ENCODE results near the gene CLDN9. TPM values are rescaled to one million over a fixed set of nuclear protein-coding genes. Genes with fewer than 3 reads are reported as not detected.

Gene CLDN9
- total RNA-seq, 2 experiments from 2014 or later = not detected

- intact Hi-C loops (cut with micrococcal nuclease) = no loop called here
- DNase-seq (no peak), ATAC-seq (no peak)
- ChIA-PET CTCF (interaction anchor here (0.7 to 5.3 kb wide), 10 partner anchors 14 to 122 kb away, joined by 3 to 56 read pairs (median 6); partner anchors contain the start of genes CLDN6, HCFC1R1, THOC6 and TNFRSF12A), POLR2A (interaction anchor here (1.7 kb wide), 2 partner anchors 13 to 20 kb away, joined by 5 to 6 read pairs; partner anchors contain the start of gene TNFRSF12A)
- Mint-ChIP-seq H3K4me1 (ENCODE audit: low read depth) (peaks cover 21% of the 10 kb centered on the region), H3K9me3 (no peaks in the 10 kb centered on the region), H3K27ac (no peak overlapping the region), H3K36me3 (ENCODE audit: low read depth) (no peaks in the 10 kb centered on the region), H3K27me3 (peaks cover 7% of the 10 kb centered on the region), H3K4me3 (no peak overlapping the region)
- TF ChIP-seq, protein P1, sequence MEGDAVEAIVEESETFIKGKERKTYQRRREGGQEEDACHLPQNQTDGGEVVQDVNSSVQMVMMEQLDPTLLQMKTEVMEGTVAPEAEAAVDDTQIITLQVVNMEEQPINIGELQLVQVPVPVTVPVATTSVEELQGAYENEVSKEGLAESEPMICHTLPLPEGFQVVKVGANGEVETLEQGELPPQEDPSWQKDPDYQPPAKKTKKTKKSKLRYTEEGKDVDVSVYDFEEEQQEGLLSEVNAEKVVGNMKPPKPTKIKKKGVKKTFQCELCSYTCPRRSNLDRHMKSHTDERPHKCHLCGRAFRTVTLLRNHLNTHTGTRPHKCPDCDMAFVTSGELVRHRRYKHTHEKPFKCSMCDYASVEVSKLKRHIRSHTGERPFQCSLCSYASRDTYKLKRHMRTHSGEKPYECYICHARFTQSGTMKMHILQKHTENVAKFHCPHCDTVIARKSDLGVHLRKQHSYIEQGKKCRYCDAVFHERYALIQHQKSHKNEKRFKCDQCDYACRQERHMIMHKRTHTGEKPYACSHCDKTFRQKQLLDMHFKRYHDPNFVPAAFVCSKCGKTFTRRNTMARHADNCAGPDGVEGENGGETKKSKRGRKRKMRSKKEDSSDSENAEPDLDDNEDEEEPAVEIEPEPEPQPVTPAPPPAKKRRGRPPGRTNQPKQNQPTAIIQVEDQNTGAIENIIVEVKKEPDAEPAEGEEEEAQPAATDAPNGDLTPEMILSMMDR (IDR thresholded peaks at IDR 0.05) = no peak
Measured at GRCh38 chr16:3007059-3007956, 5.4 kb upstream of the CLDN9 start.

DNA sequence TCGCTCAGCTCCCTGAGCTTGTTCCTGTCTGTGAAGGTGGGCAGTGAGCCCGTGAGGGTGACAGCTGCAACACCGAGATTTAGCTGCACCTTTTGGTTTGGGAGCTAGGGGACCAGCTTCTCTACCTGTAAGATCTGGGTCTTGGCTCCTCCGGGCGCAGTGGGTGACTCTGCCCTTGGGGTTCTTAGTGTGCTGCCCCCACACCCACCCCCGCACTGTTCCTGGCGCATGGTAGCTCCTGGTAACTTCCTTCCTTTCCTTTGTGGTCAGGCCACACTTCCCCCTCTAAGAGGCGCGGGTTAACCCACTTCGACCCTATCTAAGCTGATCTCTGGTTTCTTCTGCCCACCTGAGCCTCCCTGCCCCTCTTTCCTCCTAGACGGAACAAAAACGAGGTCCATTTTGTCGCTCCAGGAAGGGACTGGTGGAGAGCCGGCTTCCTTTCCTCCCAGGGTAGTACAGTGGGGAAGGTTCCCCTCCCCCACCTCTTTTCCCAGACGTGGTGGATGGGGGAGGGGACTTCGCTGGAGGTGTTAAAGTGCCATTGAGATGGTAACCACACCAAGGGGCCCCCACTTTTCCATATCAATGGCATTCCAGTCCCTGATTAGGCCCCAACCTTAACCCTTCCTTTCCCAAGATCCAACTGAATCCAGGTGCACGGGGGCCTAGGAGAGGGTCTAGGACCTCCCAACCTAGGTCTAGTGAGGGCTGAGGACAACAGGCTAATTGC, 4.6 kb upstream of the CLDN9 start:
- Mint-ChIP-seq H3K4me3 (no peak overlapping the region), H3K9me3 (no peaks in the 10 kb centered on the region), H3K36me3 (ENCODE audit: low read depth) (no peaks in the 10 kb centered on the region), H3K27me3 (peaks cover 14% of the 10 kb centered on the region), H3K4me1 (ENCODE audit: low read depth) (peaks cover 21% of the 10 kb centered on the region), H3K27ac (no peak overlapping the region)
- ATAC-seq (no peak), DNase-seq (peak; percentile 28)
- intact Hi-C loops (cut with micrococcal nuclease) = no loop called here
- TF ChIP-seq, protein P1 (IDR thresholded peaks at IDR 0.05) = no peak
- POLR2A ChIA-PET = interaction anchor here (1.7 kb wide), 2 partner anchors 12 to 19 kb away, joined by 5 to 6 read pairs; partner anchors contain the start of gene TNFRSF12A
- CTCF ChIA-PET = interaction anchor here (0.7 to 5.3 kb wide), 9 partner anchors 13 to 121 kb away, joined by 3 to 56 read pairs (median 7); partner anchors contain the start of genes CLDN6, HCFC1R1, THOC6 and TNFRSF12A

DNA sequence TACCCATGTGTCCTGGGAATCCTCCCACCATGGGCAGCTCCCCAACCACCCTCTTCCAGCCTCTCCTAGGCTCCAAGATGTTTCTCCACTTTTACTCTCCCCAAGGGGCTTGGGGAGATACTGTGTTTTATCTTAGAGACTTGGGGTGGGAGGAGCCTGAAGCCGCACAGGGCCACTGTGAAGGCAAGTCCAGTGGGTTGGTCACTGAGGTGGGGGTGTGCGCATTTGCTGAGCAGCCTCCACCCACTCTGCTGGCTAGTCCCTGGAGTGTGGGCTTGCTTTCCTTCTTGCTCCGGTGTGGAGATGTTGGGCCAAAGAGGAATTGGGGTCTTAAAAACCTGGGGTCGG, 4.1 kb upstream of the CLDN9 start:
- Mint-ChIP-seq H3K27ac (no peak overlapping the region), H3K36me3 (ENCODE audit: low read depth) (no peaks in the 10 kb centered on the region), H3K4me3 (no peak overlapping the region), H3K27me3 (peaks cover 14% of the 10 kb centered on the region), H3K9me3 (no peaks in the 10 kb centered on the region), H3K4me1 (ENCODE audit: low read depth) (peaks cover 21% of the 10 kb centered on the region)
- TF ChIP-seq, protein P1 (IDR thresholded peaks at IDR 0.05) = no peak
- ChIA-PET POLR2A (interaction anchor here (1.7 kb wide), 2 partner anchors 11 to 19 kb away, joined by 5 to 6 read pairs; partner anchors contain the start of gene TNFRSF12A), CTCF (interaction anchor here (1.2 to 5.3 kb wide), 4 partner anchors 12 to 120 kb away, joined by 7 to 56 read pairs (median 10); partner anchors contain the start of genes CLDN6, HCFC1R1, THOC6 and TNFRSF12A)
- ATAC-seq (no peak), DNase-seq (no peak)
- intact Hi-C loops (cut with micrococcal nuclease) = no loop called here

DNA sequence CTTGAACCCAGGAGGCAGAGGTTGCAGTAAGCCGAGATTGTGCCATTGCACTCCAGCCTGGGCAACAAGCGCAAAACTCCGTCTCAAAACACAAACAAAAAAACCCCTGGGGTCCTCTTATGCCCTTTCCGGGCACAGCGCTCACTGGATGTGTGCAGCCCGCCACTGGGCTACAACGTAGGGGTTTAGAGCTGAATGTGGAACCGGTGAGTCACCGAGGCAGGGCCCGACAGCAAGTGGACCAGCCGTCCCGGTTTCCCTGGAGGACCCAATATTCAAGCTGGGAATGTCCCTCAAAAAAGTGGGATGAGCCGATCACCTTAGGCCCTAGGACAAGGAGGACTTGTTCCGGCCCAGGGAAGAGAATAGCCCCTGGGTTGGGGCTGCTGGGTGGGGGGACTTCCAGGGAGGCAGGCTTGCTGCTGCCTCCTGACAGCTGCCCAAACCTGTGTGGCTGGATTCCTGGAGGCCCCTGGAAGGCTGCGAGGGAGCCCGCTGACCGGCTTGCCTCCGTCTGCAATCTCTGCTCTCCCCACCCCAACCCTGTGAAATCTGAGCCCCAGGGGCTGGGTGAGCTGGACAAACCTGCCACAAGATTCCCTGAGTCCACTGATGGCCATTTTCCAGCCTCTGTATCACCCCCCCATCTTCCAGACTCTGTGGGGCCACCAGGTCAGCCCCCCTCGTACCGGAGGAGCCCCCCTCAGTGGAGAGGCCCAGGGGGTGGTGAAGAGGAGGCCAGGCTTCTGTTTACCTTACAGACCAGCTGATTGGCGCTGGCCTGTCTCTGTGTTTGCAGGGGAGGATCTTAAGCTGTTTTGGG, 2.9 kb upstream of the CLDN9 start:
- Mint-ChIP-seq H3K27me3 (peaks cover 13% of the 10 kb centered on the region), H3K4me3 (no peak overlapping the region), H3K36me3 (ENCODE audit: low read depth) (no peaks in the 10 kb centered on the region), H3K9me3 (no peaks in the 10 kb centered on the region), H3K4me1 (ENCODE audit: low read depth) (peaks cover 21% of the 10 kb centered on the region), H3K27ac (no peak overlapping the region)
- ChIA-PET CTCF (interaction anchor here (0.8 to 2.1 kb wide), 5 partner anchors 9 to 83 kb away, joined by 3 to 12 read pairs (median 8); partner anchors contain the start of gene TNFRSF12A), POLR2A (no interaction called here)
- ATAC-seq (no peak), DNase-seq (no peak)
- intact Hi-C loops (cut with micrococcal nuclease) = no loop called here
- TF ChIP-seq, protein P1 (IDR thresholded peaks at IDR 0.05) = no peak
